Activated T-helper 17 cell treated with anti-CD3 and anti-CD28 coated beads, Interleukin-2, amount 50 U/mL, for 72 hours (primary cell): ENCODE measurements around the gene TCEAL7. TPM values are rescaled to one million over a fixed set of nuclear protein-coding genes. Genes with fewer than 3 reads are reported as not detected.

Experiments
- total RNA-seq, 2 donors: library from RNA; stranded (reverse); gene quantifications; one replicate each; pipeline ENCODE4 v1.2.3, GENCODE V29; 2022

TCEAL7 gene
- total RNA-seq, 2 donors from 2014 or later = not detected

Other genes starting within 250 kb of the TCEAL7 start
- not detected for gene NXF3, start 237.1 kb upstream of the TCEAL7 start, total RNA-seq
- gene BEX4, start 115.1 kb upstream of the TCEAL7 start, total RNA-seq = 1 to 10 TPM; 5.0 to 7.3 TPM
- gene TCEAL8, start 75.1 kb upstream of the TCEAL7 start, total RNA-seq = 10 to 100 TPM; 22.8 to 25.6 TPM
- not detected for gene TCEAL5, start 53.5 kb upstream of the TCEAL7 start, total RNA-seq
- gene BEX2, start 19.2 kb upstream of the TCEAL7 start, total RNA-seq = 1 to 10 TPM; 4.8 to 7.4 TPM
- gene TCEAL9, start 26.3 kb downstream of the TCEAL7 start, total RNA-seq = 1 to 10 TPM in 1 of 2 donors, under 1 TPM in 1; 0.73 to 1.1 TPM
- gene BEX3, start 46.3 kb downstream of the TCEAL7 start, total RNA-seq = 1 to 10 TPM; 3.5 to 9.4 TPM
- under 1 TPM; 0.26 to 0.45 TPM for gene RAB40A, start 189.2 kb downstream of the TCEAL7 start, total RNA-seq